Measurements from ENCODE around the gene XYLT2. TPM values are rescaled to one million over a fixed set of nuclear protein-coding genes. Genes with fewer than 3 reads are reported as not detected.

Gene XYLT2
- total and polyA plus RNA-seq, 2 of the 8 experiments (the other 6 are each of a cell fraction or from before 2014, with no cell fraction given) = 28.0 to 29.9 TPM

DNA sequence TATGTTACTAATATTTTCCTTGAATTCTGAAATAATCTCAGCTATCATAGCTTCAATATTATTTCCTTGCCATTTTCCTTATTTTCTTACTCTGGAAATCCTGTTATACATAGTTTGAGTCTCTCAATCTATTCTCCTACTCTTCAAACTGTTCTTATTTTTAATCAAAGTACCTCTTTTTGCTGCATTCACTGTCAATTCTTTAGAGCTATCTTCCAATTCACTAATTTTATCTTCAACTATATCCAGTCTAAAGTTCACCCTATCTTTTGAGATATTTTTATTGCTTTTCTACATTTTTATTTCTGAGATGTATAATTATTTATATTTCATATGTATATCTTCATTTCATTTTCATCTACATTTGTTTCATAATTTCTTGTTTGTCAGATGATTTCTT is 7.3 kb upstream of the XYLT2 start:
- Histone ChIP-seq H3K4me3 (ENCODE audit: extremely low read depth in 1 of 4, insufficient read depth in 2 of 4, low read depth in 3 of 4, low read length in 4 of 4) (no peak overlapping the region), H3K36me3 (ENCODE audit: control insufficient read depth in 2 of 4, insufficient read depth in 4 of 4, low read length in 3 of 4) (no peaks in the 10 kb centered on the region), H2AFZ (ENCODE audit: low read length) (no peak overlapping the region), H4K20me1 (replicated peaks in 1 of 2; ENCODE audit: control insufficient read depth in 1 of 2, insufficient read depth in 2 of 2, low read length in 2 of 2) (no peaks in the 10 kb centered on the region), H3K4me2 (ENCODE audit: insufficient read depth in 1 of 2, low read depth in 2 of 2, low read length in 2 of 2) (no peak overlapping the region), H3K27ac (ENCODE audit: low read depth, low read length) (no peak overlapping the region), H3K4ac (replicated peaks; ENCODE audit: insufficient read length, low read depth, low read length) (no peak overlapping the region), H3K18ac (ENCODE audit: extremely low read depth, low read length) (no peak overlapping the region), H2BK12ac (ENCODE audit: low read depth, low read length) (no peak overlapping the region), H3K27me3 (replicated peaks in 1 of 4; ENCODE audit: control insufficient read depth in 3 of 4, extremely low read depth in 1 of 4, insufficient read depth in 3 of 4, low read length in 3 of 4) (no peaks in the 10 kb centered on the region), H3K23me2 (ENCODE audit: low read depth, low read length) (no peaks in the 10 kb centered on the region), H3K79me1 (ENCODE audit: low read depth, low read length) (no peaks in the 10 kb centered on the region), H3K9me3 (ENCODE audit: insufficient read depth in 2 of 2, low read depth in 1 of 2, low read length in 1 of 2) (peaks cover 4% of the 10 kb centered on the region in 2 experiments; a peak in 2 of 4 replicates), H3K79me2 (ENCODE audit: control insufficient read depth in 1 of 2, insufficient read depth in 2 of 2, low read length in 2 of 2) (no peaks in the 10 kb centered on the region), H3K14ac (ENCODE audit: insufficient read length) (no peak overlapping the region), H2BK120ac (replicated peaks; ENCODE audit: low read depth, low read length) (no peak overlapping the region), H3K9ac (replicated peaks in 1 of 4; ENCODE audit: extremely low read depth in 1 of 4, low read depth in 3 of 4, low read length in 3 of 4) (no peak overlapping the region), H2AK5ac (ENCODE audit: low read depth, low read length) (no peak overlapping the region), H4K5ac (ENCODE audit: insufficient read length, low read depth, low read length) (no peak overlapping the region), H2BK15ac (ENCODE audit: low read length) (no peak overlapping the region), H2BK5ac (ENCODE audit: low read depth, low read length) (no peak overlapping the region), H3K56ac (replicated peaks; ENCODE audit: insufficient read length, low read depth, low read length) (no peak overlapping the region), H2BK20ac (ENCODE audit: low read length) (no peak overlapping the region), H4K8ac (ENCODE audit: extremely low read depth, insufficient read depth, low read length) (no peak overlapping the region), H4K91ac (replicated peaks; ENCODE audit: insufficient read length, low read length) (no peak overlapping the region), H3K23ac (ENCODE audit: insufficient read length) (no peak overlapping the region), H3K4me1 (replicated peaks in 1 of 4; ENCODE audit: control insufficient read depth in 3 of 4, insufficient read depth in 4 of 4, low read length in 3 of 4) (no peaks in the 10 kb centered on the region)
- no peak for FAIRE-seq
- POLR2A ChIA-PET (ENCODE audit: partially characterized antibody) = no interaction called here
- DNase-seq (ENCODE audit: low read depth in 1 of 2, low spot score in 2 of 2) = no peak
- CTCF ChIA-PET (ENCODE audit: partially characterized antibody) = interaction anchor here (0.6 to 1.7 kb wide), 4 partner anchors 24 to 169 kb away, joined by 3 to 7 read pairs (median 4); no protein-coding TSS in a partner anchor
- TF ChIP-seq KDM1A (IDR thresholded peaks at IDR 0.05; ENCODE audit: borderline replicate concordance, low read length) = no peak
- no peak for TF ChIP-seq NANOG (IDR thresholded peaks at IDR 0.05; ENCODE audit: insufficient read depth, low read depth, low read length, poor library complexity, severe bottlenecking)
- TF ChIP-seq POLR2A (IDR thresholded peaks at IDR 0.05; ENCODE audit: control extremely low read depth in 1 of 2, low read depth in 2 of 2, low read length in 2 of 2) = no peak
- TF ChIP-seq, protein P1, sequence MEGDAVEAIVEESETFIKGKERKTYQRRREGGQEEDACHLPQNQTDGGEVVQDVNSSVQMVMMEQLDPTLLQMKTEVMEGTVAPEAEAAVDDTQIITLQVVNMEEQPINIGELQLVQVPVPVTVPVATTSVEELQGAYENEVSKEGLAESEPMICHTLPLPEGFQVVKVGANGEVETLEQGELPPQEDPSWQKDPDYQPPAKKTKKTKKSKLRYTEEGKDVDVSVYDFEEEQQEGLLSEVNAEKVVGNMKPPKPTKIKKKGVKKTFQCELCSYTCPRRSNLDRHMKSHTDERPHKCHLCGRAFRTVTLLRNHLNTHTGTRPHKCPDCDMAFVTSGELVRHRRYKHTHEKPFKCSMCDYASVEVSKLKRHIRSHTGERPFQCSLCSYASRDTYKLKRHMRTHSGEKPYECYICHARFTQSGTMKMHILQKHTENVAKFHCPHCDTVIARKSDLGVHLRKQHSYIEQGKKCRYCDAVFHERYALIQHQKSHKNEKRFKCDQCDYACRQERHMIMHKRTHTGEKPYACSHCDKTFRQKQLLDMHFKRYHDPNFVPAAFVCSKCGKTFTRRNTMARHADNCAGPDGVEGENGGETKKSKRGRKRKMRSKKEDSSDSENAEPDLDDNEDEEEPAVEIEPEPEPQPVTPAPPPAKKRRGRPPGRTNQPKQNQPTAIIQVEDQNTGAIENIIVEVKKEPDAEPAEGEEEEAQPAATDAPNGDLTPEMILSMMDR (IDR thresholded peaks at IDR 0.05; ENCODE audit: control extremely low read depth in 1 of 3, insufficient read depth in 1 of 3, low read depth in 1 of 3, low read length in 3 of 3) = no peak
- no peak for TF ChIP-seq YY1 (IDR thresholded peaks at IDR 0.05; ENCODE audit: low read depth, low read length)
- TF ChIP-seq NRF1 (IDR thresholded peaks at IDR 0.05; ENCODE audit: low read depth, low read length) = no peak
- no peak for TF ChIP-seq CBX8 (IDR thresholded peaks at IDR 0.05; ENCODE audit: borderline replicate concordance, low read depth, low read length)
- TF ChIP-seq KDM5A (IDR thresholded peaks at IDR 0.05; ENCODE audit: low read length) = no peak
- TF ChIP-seq EP300 (IDR thresholded peaks at IDR 0.05; ENCODE audit: borderline replicate concordance in 1 of 2, low read depth in 2 of 2, low read length in 2 of 2) = no peak
- no peak for TF ChIP-seq SIRT6 (IDR thresholded peaks at IDR 0.05; ENCODE audit: low read length)
- no peak for TF ChIP-seq CEBPB (IDR thresholded peaks at IDR 0.05; ENCODE audit: low read depth, low read length)
- no peak for TF ChIP-seq RXRA (IDR thresholded peaks at IDR 0.05; ENCODE audit: insufficient read depth, low read depth, low read length)
- TF ChIP-seq JUN (IDR thresholded peaks at IDR 0.05; ENCODE audit: low read depth, low read length) = no peak
- no peak for TF ChIP-seq SIX5 (IDR thresholded peaks at IDR 0.05; ENCODE audit: low read depth, low read length)
